Measurements from ENCODE around the gene BLACAT1.

DNA sequence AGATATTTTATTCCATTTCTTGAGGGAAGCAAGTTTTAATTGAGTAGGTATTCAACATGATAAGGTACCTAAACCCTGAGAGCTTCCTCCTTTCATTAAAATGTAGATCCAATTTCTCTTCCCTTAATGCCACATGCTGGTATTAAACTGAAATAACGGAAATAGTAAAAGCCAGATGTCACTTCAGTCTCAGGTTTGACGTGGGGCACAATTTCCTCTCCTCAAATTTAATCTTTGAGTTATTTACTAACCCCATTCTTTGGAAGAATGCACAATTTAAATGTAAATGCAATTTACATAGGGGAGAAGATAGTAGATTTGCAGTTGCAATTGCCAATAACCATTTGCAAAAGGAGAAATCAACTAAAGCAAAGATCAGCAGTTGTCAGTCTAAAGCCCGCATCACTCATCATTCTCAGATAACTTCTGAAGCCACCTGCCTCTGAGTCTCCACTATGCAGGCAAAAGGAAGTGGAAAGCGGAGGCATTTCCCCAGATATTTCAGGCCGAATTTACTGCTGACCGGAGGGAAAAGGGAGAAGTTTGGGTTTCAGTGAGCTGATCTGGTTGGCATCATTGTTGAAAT lies 31.9 kb downstream of the BLACAT1 start:
- TF ChIP-seq SP1 (IDR thresholded peaks at IDR 0.05; ENCODE audit: low read depth, low read length) (no peak), GABPA (IDR thresholded peaks at IDR 0.05; ENCODE audit: borderline replicate concordance, insufficient read depth, low read length) (no peak)
